ENCODE data around the gene HOXD9.

GRCh38 chr2:176085120-176085788, 37.3 kb upstream of the HOXD9 start:
- TF ChIP-seq CTCF (conservative IDR thresholded peaks at IDR 0.05) (no peak), EZH2 (IDR thresholded peaks at IDR 0.05; ENCODE audit: low read depth) (no peak)

All from PC-9 (cell line).